Neural progenitor cell (in vitro differentiated cells): ENCODE measurements around the gene FBXL13. TPM values are rescaled to one million over a fixed set of nuclear protein-coding genes. Genes with fewer than 3 reads are reported as not detected.

Experiments
- DNase-seq: peaks from one replicate; pipeline ENCODE4 v3.0.0-alpha.2; 2016; ENCODE audit warnings: low spot score
- H2AFZ ChIP-seq: fragments of 200-600 bp; sonication (generic); replicated peaks from 2 replicates; pipeline ENCODE4 v1.6.1; 2016; ENCODE audit warnings: antibody characterized with exemption
- H3F3A ChIP-seq: fragments of 200-600 bp; sonication (generic); 2 replicates; pipeline ENCODE4 v1.6.1; 2016; ENCODE audit warnings: antibody characterized with exemption, low read depth
- H3K27ac ChIP-seq: fragments of 200-600 bp; sonication (generic); 2 replicates; pipeline ENCODE4 v1.5.1; 2016; ENCODE audit warnings: mild to moderate bottlenecking
- H3K27me3 ChIP-seq: fragments of 200-600 bp; sonication (generic); 2 replicates; pipeline ENCODE4 v1.6.1; 2016; ENCODE audit warnings: mild to moderate bottlenecking, moderate library complexity
- H3K36me3 ChIP-seq: fragments of 200-600 bp; sonication (generic); 2 replicates; pipeline ENCODE4 v1.5.1; 2016
- H3K4me1 ChIP-seq: fragments of 200-600 bp; sonication (generic); 2 replicates; pipeline ENCODE4 v1.6.1; 2016; ENCODE audit warnings: mixed run types
- H3K4me2 ChIP-seq: fragments of 200-600 bp; sonication (generic); 2 replicates; pipeline ENCODE4 v1.6.1; 2016
- H3K4me3 ChIP-seq: fragments of 200-600 bp; sonication (generic); 2 replicates; pipeline ENCODE4 v1.5.1; 2016
- H3K79me2 ChIP-seq: fragments of 200-600 bp; sonication (generic); 2 replicates; pipeline ENCODE4 v1.6.1; 2016; ENCODE audit warnings: low read depth
- H3K9ac ChIP-seq: fragments of 200-600 bp; sonication (generic); 2 replicates; pipeline ENCODE4 v1.6.1; 2016
- H3K9me3 ChIP-seq: fragments of 200-600 bp; sonication (generic); 2 replicates; pipeline ENCODE4 v1.5.1; 2016; ENCODE audit warnings: low read depth
- H4K20me1 ChIP-seq: fragments of 200-600 bp; sonication (generic); 2 replicates; pipeline ENCODE4 v1.6.1; 2016; ENCODE audit warnings: low read depth
- H3K27ac Mint-ChIP-seq: 3 replicates; pipeline ENCODE4 v1.8.0; 2021; ENCODE audit warnings: mixed read lengths
- H3K27me3 Mint-ChIP-seq: 2 replicates; pipeline ENCODE4 v1.8.0; 2022; ENCODE audit warnings: low read depth, mild to moderate bottlenecking, inconsistent platforms, moderate library complexity, mixed read lengths; ENCODE audit not compliant: insufficient read depth
- H3K36me3 Mint-ChIP-seq: 3 replicates; pipeline ENCODE4 v1.8.0; 2021; ENCODE audit warnings: mixed read lengths
- H3K4me1 Mint-ChIP-seq: 3 replicates; pipeline ENCODE4 v1.8.0; 2021; ENCODE audit warnings: mixed read lengths
- H3K4me3 Mint-ChIP-seq: 3 replicates; pipeline ENCODE4 v1.8.0; 2021; ENCODE audit warnings: mild to moderate bottlenecking, moderate library complexity, mixed read lengths
- H3K9me3 Mint-ChIP-seq: 3 replicates; pipeline ENCODE4 v1.8.0; 2020; ENCODE audit warnings: mixed read lengths
- CTCF ChIP-seq: fragments of 200-600 bp; sonication (generic); IDR thresholded peaks from 2 replicates; pipeline ENCODE4 v1.5.1; 2017; ENCODE audit warnings: antibody characterized with exemption, mild to moderate bottlenecking
- EZH2 ChIP-seq: fragments of 200-600 bp; sonication (generic); IDR thresholded peaks from 2 replicates; pipeline ENCODE4 v1.6.1; 2017; ENCODE audit warnings: antibody characterized with exemption, mild to moderate bottlenecking, moderate library complexity
- EZH2phosphoT487 ChIP-seq: fragments of 200-600 bp; sonication (generic); IDR thresholded peaks from 2 replicates; pipeline ENCODE4 v1.6.1; 2017; ENCODE audit warnings: antibody characterized with exemption
- total RNA-seq: library from RNA; depleted of rRNA; stranded (reverse); fragments of >200 nt; gene quantifications from 2 replicates; pipeline ENCODE4 v1.2.3, GENCODE V29; 2015; ENCODE audit warnings: low replicate concordance

FBXL13 gene
- total RNA-seq, 1 donor from 2014 or later = 8.2 TPM

GRCh38 chr7:103011650-103012049, 62.9 kb downstream of the FBXL13 start:
- H3K4me3 Mint-ChIP-seq = no peak overlapping the region
- H3K4me1 Mint-ChIP-seq = no peaks in the 10 kb centered on the region
- H2AFZ ChIP-seq = no peak overlapping the region
- H3K27ac Mint-ChIP-seq = no peak overlapping the region
- H3K79me2 ChIP-seq = no peaks in the 10 kb centered on the region
- no peaks in the 10 kb centered on the region for H3K9me3 ChIP-seq
- H3K9me3 Mint-ChIP-seq = peaks cover 14% of the 10 kb centered on the region
- H3F3A ChIP-seq = no peaks in the 10 kb centered on the region
- TF ChIP-seq EZH2 (no peak), CTCF (no peak), EZH2phosphoT487 (no peak)
- H3K27me3 Mint-ChIP-seq = peaks cover 2% of the 10 kb centered on the region
- H3K4me1 ChIP-seq = no peaks in the 10 kb centered on the region
- no peak for DNase-seq
- H4K20me1 ChIP-seq = no peaks in the 10 kb centered on the region
- H3K4me3 ChIP-seq = no peak overlapping the region
- H3K27ac ChIP-seq = no peak overlapping the region
- no peak overlapping the region for H3K4me2 ChIP-seq
- no peaks in the 10 kb centered on the region for H3K27me3 ChIP-seq
- no peak overlapping the region for H3K9ac ChIP-seq
- H3K36me3 Mint-ChIP-seq = peaks cover 4% of the 10 kb centered on the region
- H3K36me3 ChIP-seq = no peaks in the 10 kb centered on the region

GRCh38 chr7:103010211-103010610, 64.4 kb downstream of the FBXL13 start:
- no peaks in the 10 kb centered on the region for H3K27me3 ChIP-seq
- Mint-ChIP-seq H3K4me1 (no peaks in the 10 kb centered on the region), H3K9me3 (peaks cover 7% of the 10 kb centered on the region), H3K27me3 (peaks cover 2% of the 10 kb centered on the region), H3K4me3 (no peak overlapping the region), H3K27ac (no peak overlapping the region), H3K36me3 (peaks cover 4% of the 10 kb centered on the region)
- no peak overlapping the region for H3K4me2 ChIP-seq
- no peaks in the 10 kb centered on the region for H3K4me1 ChIP-seq
- no peak for DNase-seq
- H4K20me1 ChIP-seq = no peaks in the 10 kb centered on the region
- no peaks in the 10 kb centered on the region for H3K36me3 ChIP-seq
- TF ChIP-seq EZH2phosphoT487 = no peak
- TF ChIP-seq CTCF = no peak
- TF ChIP-seq EZH2 = no peak
- no peaks in the 10 kb centered on the region for H3K79me2 ChIP-seq
- no peak overlapping the region for H3K27ac ChIP-seq
- no peak overlapping the region for H2AFZ ChIP-seq
- H3K4me3 ChIP-seq = no peak overlapping the region
- H3F3A ChIP-seq = no peaks in the 10 kb centered on the region
- no peak overlapping the region for H3K9ac ChIP-seq
- no peaks in the 10 kb centered on the region for H3K9me3 ChIP-seq

- Mint-ChIP-seq H3K9me3 (peaks cover 3% of the 10 kb centered on the region), H3K27ac (no peak overlapping the region)
Measured at GRCh38 chr7:103009466-103010185, 65.0 kb downstream of the FBXL13 start.

More at GRCh38 chr7:103009466-103010185, 65.0 kb downstream of the FBXL13 start:
- H3K4me3 ChIP-seq = no peak overlapping the region
- H3K4me1 Mint-ChIP-seq = no peaks in the 10 kb centered on the region
- H4K20me1 ChIP-seq = no peaks in the 10 kb centered on the region
- H3K4me2 ChIP-seq = no peak overlapping the region
- no peak overlapping the region for H2AFZ ChIP-seq
- TF ChIP-seq EZH2 (no peak), CTCF (no peak), EZH2phosphoT487 (no peak)
- no peak overlapping the region for H3K4me3 Mint-ChIP-seq
- H3K36me3 Mint-ChIP-seq = no peaks in the 10 kb centered on the region
- no peaks in the 10 kb centered on the region for H3F3A ChIP-seq
- H3K36me3 ChIP-seq = no peaks in the 10 kb centered on the region
- H3K9me3 ChIP-seq = no peaks in the 10 kb centered on the region
- H3K4me1 ChIP-seq = peaks cover 5% of the 10 kb centered on the region
- H3K27me3 ChIP-seq = no peaks in the 10 kb centered on the region
- no peak for DNase-seq
- H3K9ac ChIP-seq = no peak overlapping the region
- H3K27ac ChIP-seq = no peak overlapping the region
- peaks cover 2% of the 10 kb centered on the region for H3K27me3 Mint-ChIP-seq
- H3K79me2 ChIP-seq = no peaks in the 10 kb centered on the region
